Urothelium cell line (cell line): ENCODE results near the gene THADA.
"Not testable (repeated sequence)": the region's sequence is repeated elsewhere in the genome, so short reads cannot be mapped to it uniquely, and the experiment has no call there.

Experiments used
- DNase-seq: peaks from one replicate; pipeline ENCODE4 v3.0.0; 2011; ENCODE audit warnings: low spot score, mixed read lengths
- FAIRE-seq: peaks from 2 replicates; lab custom pipeline; 2011; peaks lifted over from hg19 to GRCh38; lab: Jason Lieb, UNC

The THADA gene

GRCh38 chr2:43307973-43308372, 287.9 kb downstream of the THADA start:
- FAIRE-seq (no peak), DNase-seq (no peak)

- no peak for FAIRE-seq
- no peak for DNase-seq
Measured at GRCh38 chr2:43307046-43307445, 288.8 kb downstream of the THADA start.

DNA sequence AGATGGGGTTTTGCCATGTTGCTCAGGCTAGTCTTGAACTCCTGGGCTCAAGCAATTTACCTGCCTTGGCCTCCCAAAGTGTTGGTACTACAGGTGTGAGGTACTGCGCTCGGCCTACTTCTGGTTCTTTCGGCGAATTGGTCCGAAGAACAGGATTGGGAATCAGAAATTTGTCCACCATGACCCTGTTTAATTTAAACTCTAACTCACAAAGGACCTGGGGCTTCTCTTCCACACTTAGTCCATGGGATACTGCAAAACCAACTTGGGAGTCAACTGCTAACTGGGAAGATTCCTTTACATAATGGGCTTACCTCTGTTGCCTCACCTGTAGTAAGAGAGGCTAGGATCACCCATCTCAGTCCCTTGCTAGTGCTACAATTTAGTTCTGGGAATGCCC, 289.6 kb downstream of the THADA start:
- no peak for DNase-seq

GRCh38 chr2:43305517-43305916, 290.3 kb downstream of the THADA start:
- FAIRE-seq (no peak), DNase-seq (no peak)

More for the DNA sequence above, 289.6 kb downstream of the THADA start:
- no peak for FAIRE-seq

DNA sequence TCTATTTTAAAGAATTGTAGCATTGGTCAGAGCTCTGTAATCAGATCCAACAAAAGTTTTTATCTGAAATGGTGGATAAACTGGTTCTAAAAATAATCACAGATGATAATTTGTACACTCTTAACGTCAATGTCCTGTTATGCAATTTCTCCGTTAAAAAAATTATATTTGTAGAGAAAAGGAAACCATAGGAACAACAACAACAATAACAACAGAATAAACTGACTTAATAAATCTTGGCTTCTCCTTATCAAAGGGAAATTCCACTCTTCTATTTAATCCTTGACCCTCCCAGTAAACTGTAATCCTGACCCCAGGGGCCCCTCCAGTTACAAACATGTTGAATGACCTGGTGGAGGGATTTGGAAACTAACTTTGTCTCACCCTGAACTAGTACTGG, 290.8 kb downstream of the THADA start:
- DNase-seq (no peak), FAIRE-seq (no peak)

DNA sequence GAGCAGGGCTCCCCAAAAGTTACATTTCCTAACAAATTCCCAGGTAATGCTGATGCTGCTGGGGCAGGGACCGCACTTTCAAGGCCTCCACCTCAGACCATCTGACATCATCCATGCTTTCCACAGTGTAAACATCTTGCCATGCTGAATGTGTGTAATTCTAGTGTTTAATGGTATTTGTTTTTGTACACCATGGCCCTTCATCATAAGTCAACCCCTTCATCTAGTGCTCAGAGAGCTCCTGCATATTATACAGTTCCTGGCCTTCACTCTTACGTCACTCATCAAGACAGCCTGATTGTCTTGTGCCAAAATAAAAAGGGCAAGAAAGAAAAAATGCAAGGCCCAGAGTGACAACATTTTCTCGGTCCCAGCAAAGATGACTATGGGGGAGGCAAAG, 291.9 kb downstream of the THADA start:
- no peak for DNase-seq
- FAIRE-seq: no peak

GRCh38 chr2:43302961-43303494, 292.8 kb downstream of the THADA start:
- DNase-seq (no peak), FAIRE-seq (no peak)

GRCh38 chr2:43302182-43302960, 293.5 kb downstream of the THADA start:
- DNase-seq: no peak
- no peak for FAIRE-seq

DNA sequence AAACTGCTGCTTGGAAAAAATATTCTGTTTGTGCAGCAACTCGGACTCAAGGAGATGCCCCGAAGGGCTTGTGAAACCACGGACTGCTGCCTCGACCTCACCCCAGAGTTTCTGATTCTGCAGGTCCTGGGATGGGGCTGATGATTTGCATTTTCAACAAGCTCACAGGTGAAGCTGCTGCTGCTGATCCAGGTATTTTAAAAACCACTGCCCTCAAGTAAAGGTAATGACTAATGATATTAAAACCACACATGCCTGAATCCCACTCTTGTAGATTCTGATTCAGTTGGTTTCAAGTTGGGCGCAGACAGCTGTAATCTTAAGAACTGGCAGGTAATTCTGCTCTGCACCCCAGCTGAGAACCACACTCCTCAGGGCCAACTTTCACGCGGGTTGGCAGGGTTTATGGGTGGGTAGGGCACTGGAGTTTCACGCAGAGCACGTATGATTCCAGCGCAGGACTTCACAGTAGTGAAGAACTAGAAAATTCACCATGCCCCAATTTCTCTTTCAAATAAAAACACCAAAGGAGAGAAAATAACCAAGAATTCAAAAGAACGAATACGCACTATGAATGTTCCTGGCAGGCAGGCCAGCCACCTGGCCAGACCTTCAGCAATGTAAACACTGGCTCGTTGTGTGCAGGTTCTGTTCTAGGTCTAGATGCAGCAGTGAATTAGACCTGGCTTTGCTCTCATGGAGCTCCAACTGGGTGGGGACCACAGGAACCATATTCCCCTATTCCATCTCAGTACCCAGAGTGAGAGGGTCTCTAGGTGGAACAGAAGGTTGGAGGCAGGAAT, 294.9 kb downstream of the THADA start:
- FAIRE-seq (no peak), DNase-seq (no peak)

- FAIRE-seq: no peak
- no peak for DNase-seq
Measured at GRCh38 chr2:43300222-43300621, 295.6 kb downstream of the THADA start.

DNA sequence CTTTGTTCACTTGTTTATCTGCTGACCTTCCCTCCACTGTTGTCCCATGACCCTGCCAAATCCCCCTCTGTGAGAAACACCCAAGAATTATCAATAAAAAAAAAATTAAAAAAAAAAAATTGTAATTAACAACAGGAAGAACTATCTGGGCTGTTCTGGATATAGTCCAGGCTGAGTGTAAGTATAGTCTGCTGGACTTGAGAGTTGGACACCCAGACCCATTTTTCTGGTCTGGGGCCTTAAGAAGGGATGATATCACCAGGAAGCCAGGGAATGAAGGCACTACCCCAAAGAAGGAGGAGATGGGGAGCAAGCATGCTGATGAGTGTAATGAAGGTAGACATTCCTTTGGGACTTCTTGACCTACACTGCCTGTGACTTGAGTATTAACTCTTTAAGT, 297.3 kb downstream of the THADA start:
- DNase-seq: no peak

DNA sequence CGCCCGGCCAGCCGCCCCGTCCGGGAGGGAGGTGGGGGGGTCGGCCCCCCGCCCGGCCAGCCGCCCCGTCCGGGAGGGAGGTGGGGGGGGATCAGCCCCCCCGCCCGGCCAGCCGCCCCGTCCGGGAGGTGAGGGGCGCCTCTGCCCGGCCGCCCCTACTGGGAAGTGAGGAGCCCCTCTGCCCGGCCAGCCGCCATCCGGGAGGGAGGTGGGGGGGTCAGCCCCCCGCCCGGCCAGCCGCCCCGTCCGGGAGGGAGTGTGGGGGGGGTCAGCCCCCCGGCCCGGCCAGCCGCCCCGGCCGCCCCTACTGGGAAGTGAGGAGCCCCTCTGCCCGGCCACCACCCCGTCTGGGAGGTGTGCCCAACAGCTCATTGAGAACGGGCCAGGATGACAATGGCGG, 298.1 kb downstream of the THADA start:
- not testable (repeated sequence) for DNase-seq

More for the DNA sequence above, 297.3 kb downstream of the THADA start:
- no peak for FAIRE-seq

DNA sequence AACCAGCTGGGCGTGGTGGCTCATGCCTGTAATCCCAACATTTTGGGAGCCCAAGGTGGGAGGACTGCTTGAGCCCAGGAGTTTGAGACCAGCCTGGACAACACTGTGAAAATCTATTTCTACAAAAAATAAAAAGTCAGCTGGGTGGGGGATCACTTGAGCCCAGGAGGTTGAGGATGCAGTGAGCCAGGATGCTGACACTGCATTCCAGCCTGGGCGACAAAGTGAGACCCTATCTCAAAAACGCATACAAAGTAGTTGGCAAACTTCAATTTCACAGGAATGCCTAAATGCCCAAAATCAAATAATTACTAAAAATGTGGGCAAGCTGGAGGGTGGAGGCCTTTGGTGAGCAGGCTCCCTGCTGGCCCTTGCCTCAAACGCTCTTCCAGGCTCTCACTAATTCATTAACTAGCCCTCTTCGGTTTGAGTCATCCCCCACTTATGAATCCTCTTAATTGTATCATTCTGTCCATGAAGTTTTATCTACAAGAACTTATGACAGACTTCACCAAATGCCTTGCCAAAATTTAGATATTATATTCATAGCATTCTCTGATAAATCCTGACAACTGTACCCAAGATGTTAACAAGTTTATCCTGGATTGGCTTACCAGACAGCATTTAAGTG, 300.8 kb downstream of the THADA start:
- DNase-seq: no peak
- no peak for FAIRE-seq

More for the DNA sequence above, 298.1 kb downstream of the THADA start:
- not testable (repeated sequence) for FAIRE-seq

DNA sequence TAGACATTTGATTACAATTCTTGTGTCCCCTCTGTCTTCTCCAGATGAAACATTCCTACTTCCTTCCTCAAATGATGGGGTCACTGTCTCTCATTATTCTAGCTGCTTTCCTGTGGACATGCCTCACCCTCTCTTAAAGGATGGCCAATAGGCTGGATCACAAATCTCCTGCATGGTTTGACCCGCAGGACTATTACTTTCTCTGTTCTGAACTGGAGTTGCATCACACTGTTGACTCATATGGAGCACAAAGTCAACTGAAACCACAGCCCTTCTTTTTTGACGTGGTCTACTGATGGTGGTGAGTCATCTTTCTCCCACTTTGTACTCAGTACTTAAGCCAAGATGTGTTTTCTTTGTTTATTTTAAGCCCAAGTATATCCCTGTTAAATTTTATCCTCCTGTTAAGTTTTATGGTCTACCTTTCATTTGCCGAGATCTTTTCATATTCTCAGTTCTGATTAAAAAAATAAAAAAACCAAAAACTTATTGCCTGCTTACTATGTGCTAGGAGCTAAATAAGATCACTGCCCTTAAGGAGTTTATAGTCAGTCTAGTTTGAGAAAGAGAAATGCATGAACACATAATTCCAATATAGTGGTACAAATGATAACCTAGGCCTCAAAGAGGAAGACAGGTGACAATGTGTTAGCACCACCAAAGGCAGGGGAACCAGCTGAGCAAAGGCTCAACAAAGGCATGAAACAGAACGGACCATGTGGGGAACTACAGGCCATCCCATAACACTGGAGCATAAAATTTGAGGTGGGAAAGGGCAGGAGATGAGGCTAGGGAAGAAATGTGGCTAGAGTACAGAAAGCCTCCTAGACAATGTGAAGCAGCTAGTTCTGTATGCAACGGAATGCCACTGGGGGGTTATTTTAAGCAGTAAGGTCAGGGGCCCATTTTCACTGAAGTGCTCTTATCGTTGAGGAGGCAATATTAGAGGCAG, 301.8 kb downstream of the THADA start:
- peak; percentile 90 for DNase-seq

GRCh38 chr2:43292851-43293743, 302.7 kb downstream of the THADA start:
- DNase-seq (no peak), FAIRE-seq (no peak)

More for the DNA sequence above, 301.8 kb downstream of the THADA start:
- FAIRE-seq: no peak

GRCh38 chr2:43292297-43292696, 303.5 kb downstream of the THADA start:
- FAIRE-seq (no peak), DNase-seq (no peak)

GRCh38 chr2:43289331-43289730, 306.5 kb downstream of the THADA start:
- DNase-seq: no peak
- FAIRE-seq: no peak

DNA sequence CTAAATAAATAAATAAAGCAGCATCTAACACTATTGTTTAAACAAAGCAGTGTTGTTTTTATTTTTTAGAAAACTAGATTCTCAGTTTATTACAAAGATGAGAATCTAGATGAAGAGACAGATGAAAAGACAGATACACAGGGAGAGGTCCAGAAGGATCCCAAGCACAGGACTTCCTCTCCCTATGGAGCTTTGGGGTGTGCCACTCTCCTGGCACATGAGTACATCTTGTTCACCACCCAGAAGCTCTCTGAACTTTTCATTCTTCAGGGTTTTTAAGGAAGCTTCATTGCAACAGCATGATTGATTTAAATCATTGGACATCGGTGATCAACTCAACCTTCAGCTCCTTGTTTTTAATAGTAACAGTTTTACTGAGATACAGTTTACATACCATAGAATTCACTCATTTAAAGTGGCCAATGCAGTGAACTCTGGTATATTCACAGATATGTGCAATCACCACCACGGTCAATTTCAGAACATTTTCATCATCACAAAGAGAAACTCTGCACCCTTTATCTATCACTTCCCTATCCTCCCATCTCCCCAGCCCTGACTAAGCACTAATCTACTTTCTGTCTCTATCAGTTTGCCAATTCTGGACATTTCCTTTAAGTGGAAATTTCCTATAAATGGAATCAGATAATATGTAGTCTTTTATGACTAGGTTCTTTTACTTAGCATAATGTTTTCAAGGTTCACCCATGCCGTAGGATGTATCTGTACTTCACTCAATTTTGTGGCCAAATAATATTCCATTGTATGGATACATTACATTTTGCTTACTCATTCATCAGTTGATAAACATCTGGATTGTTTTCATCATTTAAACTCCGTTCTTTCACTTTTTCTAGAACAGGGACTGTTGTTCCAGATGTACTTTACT, 307.2 kb downstream of the THADA start:
- DNase-seq (no peak), FAIRE-seq (no peak)
